ENCODE data around the gene POLR3E.
"Not testable (repeated sequence)": the region's sequence is repeated elsewhere in the genome, so short reads cannot be mapped to it uniquely, and the experiment has no call there.

Gene POLR3E

DNA sequence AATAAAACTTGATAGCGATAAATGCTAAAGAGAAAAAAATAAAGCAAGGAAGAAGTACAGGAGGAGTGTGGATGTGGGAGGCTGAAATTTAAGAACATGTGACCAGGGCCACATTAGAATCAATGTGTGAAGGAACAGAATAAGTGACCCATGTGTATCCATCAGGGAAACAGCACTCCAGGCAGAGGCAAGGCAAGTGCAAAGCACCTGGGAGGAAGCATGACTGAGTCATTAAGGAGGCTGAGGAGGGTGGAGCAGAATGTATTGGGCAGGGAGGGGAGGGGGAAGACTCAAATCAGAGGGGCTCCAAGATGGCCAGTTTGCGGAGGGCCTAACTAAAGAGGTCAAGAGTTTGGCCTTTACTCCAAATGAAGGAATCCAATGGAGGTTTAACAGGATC lies 69.2 kb downstream of the POLR3E start:
- no peak for ATAC-seq (ENCODE audit: insufficient read depth, low read depth)
- Histone ChIP-seq H3K4me1 (ENCODE audit: insufficient read depth, low read length) (peaks cover 17% of the 10 kb centered on the region), H3K79me2 (ENCODE audit: insufficient read depth, low read length) (peaks cover 41% of the 10 kb centered on the region), H3K36me3 (ENCODE audit: insufficient read depth, low read length) (peaks cover 30% of the 10 kb centered on the region), H3K4me3 (ENCODE audit: low read depth in 1 of 2, low read length in 2 of 2) (no peak overlapping the region), H3K9me3 (ENCODE audit: insufficient read depth, low read length, severe bottlenecking) (no peaks in the 10 kb centered on the region), H4K20me1 (ENCODE audit: insufficient read depth, low read length) (peaks cover 18% of the 10 kb centered on the region; the same call in 1 of the 2 replicates), H3K27me3 (ENCODE audit: insufficient read depth, low read length, poor library complexity) (no peaks in the 10 kb centered on the region), H3K27ac (ENCODE audit: low read length) (no peak overlapping the region), H3K9ac (ENCODE audit: low read depth, low read length) (no peak overlapping the region), H2AFZ (ENCODE audit: low read depth, low read length) (no peak overlapping the region), H3K4me2 (ENCODE audit: insufficient read depth, low read length) (no peak overlapping the region)
- no peak for TF ChIP-seq EZH2 (IDR thresholded peaks at IDR 0.05; ENCODE audit: borderline replicate concordance, low read depth, low read length, severe bottlenecking)
- TF ChIP-seq, protein P1, sequence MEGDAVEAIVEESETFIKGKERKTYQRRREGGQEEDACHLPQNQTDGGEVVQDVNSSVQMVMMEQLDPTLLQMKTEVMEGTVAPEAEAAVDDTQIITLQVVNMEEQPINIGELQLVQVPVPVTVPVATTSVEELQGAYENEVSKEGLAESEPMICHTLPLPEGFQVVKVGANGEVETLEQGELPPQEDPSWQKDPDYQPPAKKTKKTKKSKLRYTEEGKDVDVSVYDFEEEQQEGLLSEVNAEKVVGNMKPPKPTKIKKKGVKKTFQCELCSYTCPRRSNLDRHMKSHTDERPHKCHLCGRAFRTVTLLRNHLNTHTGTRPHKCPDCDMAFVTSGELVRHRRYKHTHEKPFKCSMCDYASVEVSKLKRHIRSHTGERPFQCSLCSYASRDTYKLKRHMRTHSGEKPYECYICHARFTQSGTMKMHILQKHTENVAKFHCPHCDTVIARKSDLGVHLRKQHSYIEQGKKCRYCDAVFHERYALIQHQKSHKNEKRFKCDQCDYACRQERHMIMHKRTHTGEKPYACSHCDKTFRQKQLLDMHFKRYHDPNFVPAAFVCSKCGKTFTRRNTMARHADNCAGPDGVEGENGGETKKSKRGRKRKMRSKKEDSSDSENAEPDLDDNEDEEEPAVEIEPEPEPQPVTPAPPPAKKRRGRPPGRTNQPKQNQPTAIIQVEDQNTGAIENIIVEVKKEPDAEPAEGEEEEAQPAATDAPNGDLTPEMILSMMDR (IDR thresholded peaks at IDR 0.05; ENCODE audit: borderline replicate concordance, extremely low read depth, low read length, poor library complexity, severe bottlenecking), result no peak
- no peak for DNase-seq

DNA sequence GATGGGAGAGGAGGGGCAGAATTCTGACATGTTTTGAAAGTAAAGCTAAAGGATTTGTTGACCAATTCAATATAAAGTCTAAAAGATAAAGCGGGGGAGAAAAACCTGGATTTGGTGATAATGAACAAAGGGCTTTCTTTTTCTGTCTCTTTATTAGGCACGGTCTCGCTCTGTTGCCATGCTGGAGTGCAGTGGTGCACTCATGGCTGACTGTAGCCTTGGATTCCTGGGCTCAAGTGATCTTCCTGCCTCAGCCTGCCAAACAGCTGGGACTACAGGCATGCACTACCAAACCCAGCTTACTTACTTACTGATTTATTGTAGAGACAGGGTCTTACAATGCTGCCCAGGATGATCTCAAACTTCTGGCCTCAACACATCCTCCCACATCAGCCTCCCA lies 69.7 kb downstream of the POLR3E start:
- Histone ChIP-seq H3K4me1 (ENCODE audit: insufficient read depth, low read length) (peaks cover 21% of the 10 kb centered on the region), H3K27ac (ENCODE audit: low read length) (no peak overlapping the region), H3K4me3 (ENCODE audit: low read depth in 1 of 2, low read length in 2 of 2) (no peak overlapping the region), H3K9ac (ENCODE audit: low read depth, low read length) (no peak overlapping the region), H3K9me3 (ENCODE audit: insufficient read depth, low read length, severe bottlenecking) (no peaks in the 10 kb centered on the region), H2AFZ (ENCODE audit: low read depth, low read length) (no peak overlapping the region), H3K36me3 (ENCODE audit: insufficient read depth, low read length) (peaks cover 27% of the 10 kb centered on the region; the same call in 1 of the 2 replicates), H3K4me2 (ENCODE audit: insufficient read depth, low read length) (no peak overlapping the region), H4K20me1 (ENCODE audit: insufficient read depth, low read length) (peaks cover 18% of the 10 kb centered on the region; the same call in 1 of the 2 replicates), H3K27me3 (ENCODE audit: insufficient read depth, low read length, poor library complexity) (no peaks in the 10 kb centered on the region), H3K79me2 (ENCODE audit: insufficient read depth, low read length) (peaks cover 46% of the 10 kb centered on the region)
- ATAC-seq (ENCODE audit: insufficient read depth, low read depth) (no peak), DNase-seq (no peak)
- TF ChIP-seq, protein P1 (IDR thresholded peaks at IDR 0.05; ENCODE audit: borderline replicate concordance, extremely low read depth, low read length, poor library complexity, severe bottlenecking), result no peak
- no peak for TF ChIP-seq EZH2 (IDR thresholded peaks at IDR 0.05; ENCODE audit: borderline replicate concordance, low read depth, low read length, severe bottlenecking)

DNA sequence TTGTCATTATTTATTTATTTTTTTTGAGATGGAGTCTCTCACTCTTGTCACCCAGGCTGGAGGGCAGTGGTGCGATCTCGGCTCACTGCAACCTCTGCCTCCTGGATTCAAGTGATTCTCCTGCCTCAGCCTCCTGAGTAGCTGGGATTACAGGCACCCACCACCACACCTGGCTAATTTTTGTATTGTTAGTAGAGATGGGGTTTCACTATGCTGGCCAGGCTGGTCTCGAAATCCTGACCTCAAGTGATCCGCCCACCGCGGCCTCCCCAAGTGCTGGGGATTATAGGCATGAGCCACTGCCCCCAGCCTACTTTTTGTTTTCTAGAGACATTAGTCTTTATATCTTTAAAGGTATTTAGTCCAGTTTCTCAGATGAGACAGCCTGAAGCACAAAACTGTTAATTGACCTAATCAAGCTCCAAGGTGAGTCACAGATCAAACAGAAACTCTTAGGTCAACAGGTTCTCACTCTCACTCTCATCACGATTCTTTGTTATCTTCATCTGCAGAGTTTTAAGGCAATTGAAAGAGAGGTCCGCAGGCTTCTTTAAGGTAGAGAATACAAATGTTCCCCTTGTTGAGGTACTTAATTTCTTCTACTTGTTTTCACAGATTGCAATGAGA lies 71.1 kb downstream of the POLR3E start:
- DNase-seq; H2AFZ ChIP-seq (ENCODE audit: low read depth, low read length); H3K9me3 ChIP-seq (ENCODE audit: insufficient read depth, low read length, severe bottlenecking); H3K27ac ChIP-seq (ENCODE audit: low read length); H3K9ac ChIP-seq (ENCODE audit: low read depth, low read length); ATAC-seq (ENCODE audit: insufficient read depth, low read depth); H3K27me3 ChIP-seq (ENCODE audit: insufficient read depth, low read length, poor library complexity); H3K4me3 ChIP-seq (ENCODE audit: low read depth in 1 of 2, low read length in 2 of 2); H3K4me2 ChIP-seq (ENCODE audit: insufficient read depth, low read length): not testable (repeated sequence)
- Histone ChIP-seq H4K20me1 (ENCODE audit: insufficient read depth, low read length) (peaks cover 18% of the 10 kb centered on the region; the same call in 1 of the 2 replicates), H3K36me3 (ENCODE audit: insufficient read depth, low read length) (peaks cover 18% of the 10 kb centered on the region; the same call in 1 of the 2 replicates), H3K4me1 (ENCODE audit: insufficient read depth, low read length) (peaks cover 36% of the 10 kb centered on the region), H3K79me2 (ENCODE audit: insufficient read depth, low read length) (peaks cover 60% of the 10 kb centered on the region)

DNA sequence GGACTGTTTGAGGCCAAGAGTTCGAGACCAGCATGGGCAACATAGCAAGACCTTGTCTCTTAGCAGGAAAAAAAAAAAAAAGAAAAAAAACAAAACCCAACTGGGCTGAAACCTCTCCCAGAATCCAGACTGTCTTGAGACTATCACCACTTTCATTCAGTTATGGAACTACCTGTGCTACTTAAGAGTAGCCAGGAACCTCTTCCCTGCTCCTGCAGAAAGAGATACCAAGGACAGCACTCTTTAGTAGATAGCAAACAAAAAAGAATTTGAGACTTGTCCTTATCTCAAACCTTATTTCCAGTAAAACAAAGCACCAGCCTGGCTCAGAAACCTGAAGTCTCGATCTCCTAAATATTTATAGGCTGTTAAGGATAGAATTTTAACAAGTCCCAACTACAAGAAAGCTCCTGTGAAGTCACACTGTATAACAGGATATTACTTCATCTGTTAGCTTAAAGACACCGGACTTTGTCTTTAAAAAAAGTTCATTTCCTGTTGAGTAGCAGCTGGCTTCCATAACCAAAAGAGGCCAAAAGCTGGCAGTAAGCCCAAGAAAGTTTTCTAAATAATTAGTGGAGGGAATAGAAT lies 72.1 kb downstream of the POLR3E start:
- H3K79me2 ChIP-seq (ENCODE audit: insufficient read depth, low read length), result peaks cover 68% of the 10 kb centered on the region
- peak overlapping the region; percentile 62 for H3K27ac ChIP-seq (ENCODE audit: low read length)
- peak; percentile 36; the same call in 1 of the 3 replicates for ATAC-seq (ENCODE audit: insufficient read depth, low read depth)
- peaks cover 18% of the 10 kb centered on the region; the same call in 1 of the 2 replicates for H4K20me1 ChIP-seq (ENCODE audit: insufficient read depth, low read length)
- peaks cover 41% of the 10 kb centered on the region for H3K4me1 ChIP-seq (ENCODE audit: insufficient read depth, low read length)
- H3K4me3 ChIP-seq (ENCODE audit: low read depth in 1 of 2, low read length in 2 of 2), result no peak overlapping the region
- H3K9me3 ChIP-seq (ENCODE audit: insufficient read depth, low read length, severe bottlenecking), result no peaks in the 10 kb centered on the region
- H3K36me3 ChIP-seq (ENCODE audit: insufficient read depth, low read length), result peaks cover 9% of the 10 kb centered on the region; the same call in 1 of the 2 replicates
- H3K4me2 ChIP-seq (ENCODE audit: insufficient read depth, low read length), result peak overlapping the region; percentile 25
- H3K9ac ChIP-seq (ENCODE audit: low read depth, low read length), result no peak overlapping the region
- H3K27me3 ChIP-seq (ENCODE audit: insufficient read depth, low read length, poor library complexity), result no peaks in the 10 kb centered on the region
- no peak overlapping the region for H2AFZ ChIP-seq (ENCODE audit: low read depth, low read length)
- TF ChIP-seq, protein P1 (IDR thresholded peaks at IDR 0.05; ENCODE audit: borderline replicate concordance, extremely low read depth, low read length, poor library complexity, severe bottlenecking), result no peak
- no peak for TF ChIP-seq EZH2 (IDR thresholded peaks at IDR 0.05; ENCODE audit: borderline replicate concordance, low read depth, low read length, severe bottlenecking)
- DNase-seq, result no peak

Measured in DND-41 (cell line).